HG02759 (cell line): ENCODE measurements around the gene TGIF2LY.
"Not testable (repeated sequence)": the region's sequence is repeated elsewhere in the genome, so short reads cannot be mapped to it uniquely, and the experiment has no call there.

ENCODE experiments used
- ATAC-seq: cut with Tn5 transposase; IDR thresholded peaks from one replicate; pipeline ENCODE4 v1.9.1; 2021; ENCODE audit warnings: mild to moderate bottlenecking, moderate library complexity; ENCODE audit not compliant: unreplicated experiment

Gene TGIF2LY

GRCh38 chrY:3578767-3579166 lies at the start of gene TGIF2LY:
TSS of gene TGIF2LY (plus strand) at chrY:3579067. CDS start at chrY:3579245, 178 bp downstream.
- not testable (repeated sequence) for ATAC-seq
